D721Med (cell line): ENCODE measurements around the gene KRTAP10-10.

Experiments used
- DNase-seq: peaks from one replicate; pipeline ENCODE4 v3.0.0; 2011; ENCODE audit warnings: low spot score; ENCODE audit not compliant: insufficient read length
- FAIRE-seq: peaks from 2 replicates; lab custom pipeline; 2011; peaks lifted over from hg19 to GRCh38; lab: Jason Lieb, UNC
- TF ChIP-seq, protein P1 (sequence below): IDR thresholded peaks from 2 replicates; pipeline ENCODE4 v1.5.1; 2012; ENCODE audit warnings: mild to moderate bottlenecking, control low read depth; ENCODE audit not compliant: insufficient read depth; ENCODE audit errors: missing control alignments

The KRTAP10-10 gene

DNA sequence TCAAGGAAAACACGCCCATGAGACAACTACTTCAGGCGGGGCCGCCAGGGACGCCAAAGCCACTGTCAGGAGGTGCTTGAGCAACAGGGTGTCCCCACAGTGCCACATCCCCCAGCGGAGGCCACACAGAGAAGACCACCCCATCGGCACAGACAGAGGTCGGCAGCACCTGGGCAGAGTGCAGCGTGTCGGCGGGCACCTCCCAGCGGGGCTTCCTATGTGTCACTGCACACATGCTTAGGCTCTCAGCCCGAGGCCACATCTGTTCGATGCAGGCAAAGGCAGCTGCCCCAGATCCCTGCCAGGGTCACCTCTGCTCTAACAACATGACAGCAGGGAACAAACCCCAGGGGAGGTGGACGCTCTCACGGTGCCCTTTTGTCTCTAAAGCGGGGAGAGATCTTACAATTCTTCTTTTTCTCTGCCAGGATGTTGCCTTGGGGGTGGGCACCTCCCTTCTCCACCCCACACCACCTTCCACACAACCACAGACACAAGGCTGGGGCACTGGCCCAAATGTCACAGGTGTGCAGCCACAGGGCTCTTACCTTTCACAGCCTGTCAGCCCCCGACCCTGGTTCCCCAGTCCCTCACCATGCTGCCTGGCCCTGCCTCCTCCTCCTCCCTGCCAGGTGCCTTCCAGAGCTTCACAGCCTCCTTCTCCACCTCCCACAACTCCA lies 21.1 kb upstream of the KRTAP10-10 start:
- no peak for FAIRE-seq
- TF ChIP-seq, protein P1, sequence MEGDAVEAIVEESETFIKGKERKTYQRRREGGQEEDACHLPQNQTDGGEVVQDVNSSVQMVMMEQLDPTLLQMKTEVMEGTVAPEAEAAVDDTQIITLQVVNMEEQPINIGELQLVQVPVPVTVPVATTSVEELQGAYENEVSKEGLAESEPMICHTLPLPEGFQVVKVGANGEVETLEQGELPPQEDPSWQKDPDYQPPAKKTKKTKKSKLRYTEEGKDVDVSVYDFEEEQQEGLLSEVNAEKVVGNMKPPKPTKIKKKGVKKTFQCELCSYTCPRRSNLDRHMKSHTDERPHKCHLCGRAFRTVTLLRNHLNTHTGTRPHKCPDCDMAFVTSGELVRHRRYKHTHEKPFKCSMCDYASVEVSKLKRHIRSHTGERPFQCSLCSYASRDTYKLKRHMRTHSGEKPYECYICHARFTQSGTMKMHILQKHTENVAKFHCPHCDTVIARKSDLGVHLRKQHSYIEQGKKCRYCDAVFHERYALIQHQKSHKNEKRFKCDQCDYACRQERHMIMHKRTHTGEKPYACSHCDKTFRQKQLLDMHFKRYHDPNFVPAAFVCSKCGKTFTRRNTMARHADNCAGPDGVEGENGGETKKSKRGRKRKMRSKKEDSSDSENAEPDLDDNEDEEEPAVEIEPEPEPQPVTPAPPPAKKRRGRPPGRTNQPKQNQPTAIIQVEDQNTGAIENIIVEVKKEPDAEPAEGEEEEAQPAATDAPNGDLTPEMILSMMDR: no peak
- no peak for DNase-seq

DNA sequence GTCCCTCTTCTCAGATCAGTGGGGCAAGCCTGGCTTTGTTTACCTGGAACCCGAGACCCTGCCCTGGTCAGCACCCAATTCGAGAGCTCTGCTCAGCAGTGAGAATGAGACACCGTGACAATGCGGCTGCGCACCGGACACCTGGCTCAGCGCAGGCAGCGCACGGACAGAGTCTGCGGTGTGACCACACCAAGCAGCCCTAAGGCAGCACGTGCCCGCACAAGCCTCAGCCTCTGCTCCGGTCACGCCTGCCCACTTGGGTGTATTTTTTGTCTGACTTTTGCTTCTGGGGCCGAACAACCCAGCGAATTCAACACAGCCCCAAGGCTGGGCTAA lies 20.6 kb upstream of the KRTAP10-10 start:
- TF ChIP-seq, protein P1: no peak
- DNase-seq (no peak), FAIRE-seq (no peak)

DNA sequence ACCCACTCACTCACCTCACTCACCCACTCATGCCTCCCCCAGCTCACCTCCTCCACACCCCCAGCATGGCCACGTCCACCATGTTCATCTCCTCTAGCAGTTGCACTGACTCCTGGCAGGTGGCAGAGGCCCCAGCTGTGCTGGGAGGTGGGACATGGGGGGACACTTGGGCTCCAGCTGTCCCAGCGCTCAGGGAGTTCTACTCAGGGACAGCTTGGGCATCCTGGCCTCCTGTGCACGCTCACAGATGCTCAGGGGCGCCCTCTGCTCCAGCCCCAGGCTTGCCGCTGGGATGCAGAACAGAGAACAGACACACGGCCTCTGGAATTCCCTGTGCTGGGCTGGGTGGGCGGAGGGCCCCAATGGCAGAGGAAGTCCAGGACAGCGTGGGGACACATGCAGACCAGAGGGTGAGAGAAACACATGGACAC lies 20.1 kb upstream of the KRTAP10-10 start:
- TF ChIP-seq, protein P1: no peak
- FAIRE-seq: no peak
- no peak for DNase-seq

DNA sequence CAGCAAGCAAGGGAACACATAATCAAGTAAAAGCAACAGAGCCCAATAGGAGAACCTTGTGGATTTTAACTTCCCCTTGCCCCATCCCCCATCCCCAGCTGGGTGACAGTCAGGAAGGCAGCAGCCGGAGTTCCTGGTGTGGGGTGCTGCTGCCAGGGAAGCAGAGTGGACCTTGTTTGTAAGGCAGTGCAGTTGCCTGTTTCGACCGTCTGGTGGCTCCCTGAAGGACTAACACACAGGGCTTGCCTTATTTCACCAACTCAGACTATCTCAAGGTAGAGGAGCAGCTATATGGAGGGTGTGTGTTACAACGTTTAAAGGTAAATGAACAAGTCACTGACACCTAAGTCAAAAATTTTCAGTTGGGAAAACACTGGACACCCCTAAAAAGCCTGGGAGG lies 18.7 kb upstream of the KRTAP10-10 start:
- DNase-seq (no peak), FAIRE-seq (no peak)
- TF ChIP-seq, protein P1: peak; percentile 8

DNA sequence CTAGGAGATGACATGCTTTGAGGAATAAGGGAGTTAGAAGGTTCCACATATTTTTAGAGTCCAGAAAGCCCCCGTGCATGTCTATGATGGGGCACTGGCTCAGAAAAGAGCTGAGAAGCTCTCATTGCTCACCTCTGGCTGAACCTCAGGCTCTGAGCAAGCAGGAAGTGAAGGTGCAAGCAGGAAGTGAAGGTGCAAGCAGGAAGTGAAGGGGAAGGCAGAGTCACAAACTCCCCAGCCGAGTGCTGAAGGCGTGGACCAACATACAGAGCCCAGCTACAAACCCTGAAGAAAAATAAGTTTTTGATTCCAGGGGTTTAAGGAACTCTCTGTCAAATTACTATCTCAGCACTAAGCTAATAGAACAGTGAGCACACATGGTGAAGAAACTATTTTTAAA lies 18.2 kb upstream of the KRTAP10-10 start:
- DNase-seq (no peak), FAIRE-seq (no peak)
- TF ChIP-seq, protein P1: no peak

DNA sequence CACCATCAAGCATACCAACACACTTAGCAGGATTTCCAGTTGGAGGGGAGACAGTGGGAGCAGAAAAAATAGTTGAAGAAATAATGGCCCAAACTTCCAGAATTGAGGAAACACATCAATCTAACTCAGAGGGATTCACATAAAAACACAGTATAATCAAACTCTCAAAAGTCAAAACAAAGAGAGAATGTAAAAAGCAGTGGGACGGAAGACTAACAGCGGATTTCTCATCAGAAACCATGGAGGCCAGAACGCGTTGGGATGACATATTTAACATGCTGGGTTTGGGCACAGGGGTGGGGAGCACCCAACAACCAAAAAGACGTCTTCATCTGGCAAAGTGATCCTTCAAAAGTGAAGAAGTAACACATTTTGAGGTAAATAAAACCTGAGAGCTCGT lies 17.3 kb upstream of the KRTAP10-10 start:
- no peak for FAIRE-seq
- DNase-seq: no peak
- TF ChIP-seq, protein P1: no peak

DNA sequence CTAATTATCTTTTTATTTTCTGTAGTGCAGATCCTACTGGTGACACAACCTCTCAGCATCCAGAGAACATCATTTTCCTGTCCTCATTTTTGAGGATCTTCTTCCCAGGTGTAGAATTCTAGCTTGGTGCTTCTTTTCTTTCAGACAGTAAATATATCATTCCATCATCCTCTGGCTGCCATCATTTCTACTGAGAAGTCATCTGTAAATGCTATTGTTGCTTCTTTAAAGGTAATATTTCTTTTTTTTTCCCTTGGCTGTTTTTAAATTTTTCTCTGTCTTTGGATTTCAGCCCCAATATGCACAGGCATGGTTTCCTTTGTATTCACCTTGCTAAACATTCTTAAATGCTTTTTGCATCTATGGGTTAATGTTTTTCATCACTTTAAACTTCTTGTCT lies 13.6 kb upstream of the KRTAP10-10 start:
- no peak for FAIRE-seq

More for the DNA sequence above, 13.6 kb upstream of the KRTAP10-10 start:
- TF ChIP-seq, protein P1: no peak
- no peak for DNase-seq
